Liver (tissue), 9 donors: ENCODE measurements around the gene IFIH1. TPM values are rescaled to one million over a fixed set of nuclear protein-coding genes. Genes with fewer than 3 reads are reported as not detected.

Experiments used
- DNase-seq: peaks from one replicate; pipeline ENCODE4 v3.0.0-alpha.2; 2017; ENCODE audit warnings: low spot score
- H3K27ac ChIP-seq, 2 donors: one replicate each; pipeline ENCODE4 v1.7.0; 2013; ENCODE audit warnings: inconsistent platforms in 2 of 2, low read length in 2 of 2, control low read depth in 1 of 2, low read depth in 1 of 2, mild to moderate bottlenecking in 1 of 2
- H3K27me3 ChIP-seq, 4 donors: one replicate each; pipeline versions ENCODE4 v1.6.1 to v1.7.0; 2013; ENCODE audit warnings: low read length in 3 of 4, inconsistent platforms in 1 of 4, mild to moderate bottlenecking in 1 of 4, moderate library complexity in 1 of 4; ENCODE audit not compliant: control insufficient read depth in 4 of 4, insufficient read depth in 4 of 4
- H3K36me3 ChIP-seq, 4 donors: one replicate each; pipeline versions ENCODE4 v1.6.1 to v1.7.0; 2013; ENCODE audit warnings: low read length in 3 of 4, mild to moderate bottlenecking in 3 of 4, low read depth in 1 of 4, moderate library complexity in 1 of 4; ENCODE audit not compliant: control insufficient read depth in 4 of 4, insufficient read depth in 3 of 4
- H3K4me1 ChIP-seq, 4 donors: one replicate each; pipeline versions ENCODE4 v1.6.1 to v1.7.0; 2013; ENCODE audit warnings: low read length in 3 of 4, mild to moderate bottlenecking in 3 of 4, moderate library complexity in 1 of 4; ENCODE audit not compliant: control insufficient read depth in 4 of 4, insufficient read depth in 4 of 4
- H3K4me3 ChIP-seq, 3 donors: one replicate each; pipeline versions ENCODE4 v1.6.1 to v1.7.0; 2013; ENCODE audit warnings: low read length in 3 of 3, control low read depth in 1 of 3, low read depth in 1 of 3, mild to moderate bottlenecking in 1 of 3
- H3K9ac ChIP-seq, 2 donors: one replicate each; pipeline ENCODE4 v1.7.0; 2013; ENCODE audit warnings: low read length in 2 of 2, mild to moderate bottlenecking in 2 of 2, moderate library complexity in 2 of 2, control low read depth in 1 of 2, low read depth in 1 of 2
- H3K9me3 ChIP-seq, 4 donors: one replicate each; pipeline versions ENCODE4 v1.6.1 to v1.7.0; 2013; ENCODE audit warnings: low read length in 3 of 4; ENCODE audit not compliant: control insufficient read depth in 4 of 4
- ATF3 ChIP-seq: IDR thresholded peaks from 2 replicates; pipeline ENCODE4 v1.6.1; 2016; ENCODE audit warnings: antibody characterized with exemption
- EGR1 ChIP-seq, 2 donors: IDR thresholded peaks; 2 replicates each; pipeline ENCODE4 v1.6.1; 2016 to 2018; ENCODE audit warnings: antibody characterized with exemption in 2 of 2, low read depth in 2 of 2
- FOXA2 ChIP-seq: IDR thresholded peaks from 2 replicates; pipeline ENCODE4 v1.6.1; 2016; ENCODE audit warnings: antibody characterized with exemption
- HNF4A ChIP-seq, 2 donors: conservative IDR thresholded peaks; 2 replicates each; pipeline ENCODE4 v1.6.1; 2016; ENCODE audit warnings: antibody characterized with exemption in 2 of 2, mild to moderate bottlenecking in 2 of 2
- HNF4G ChIP-seq: IDR thresholded peaks from 2 replicates; pipeline ENCODE4 v1.6.1; 2016; ENCODE audit warnings: antibody characterized with exemption
- JUND ChIP-seq, 2 donors: IDR thresholded peaks; 2 replicates each; pipeline ENCODE4 v1.6.1; 2016; ENCODE audit warnings: antibody characterized with exemption in 2 of 2
- NR2F2 ChIP-seq: IDR thresholded peaks from 2 replicates; pipeline ENCODE4 v1.6.1; 2016; ENCODE audit warnings: antibody characterized with exemption
- RAD21 ChIP-seq, 2 donors: IDR thresholded peaks; 2 replicates each; pipeline ENCODE4 v1.6.1; 2016; ENCODE audit warnings: antibody characterized with exemption in 2 of 2, mild to moderate bottlenecking in 2 of 2
- REST ChIP-seq: IDR thresholded peaks from 2 replicates; pipeline ENCODE4 v1.6.1; 2016; ENCODE audit warnings: antibody characterized with exemption, mild to moderate bottlenecking
- RXRA ChIP-seq, 2 donors: IDR thresholded peaks; 2 replicates each; pipeline ENCODE4 v1.6.1; 2017 to 2018; ENCODE audit warnings: antibody characterized with exemption in 2 of 2, mild to moderate bottlenecking in 1 of 2
- SP1 ChIP-seq: IDR thresholded peaks from 2 replicates; pipeline ENCODE4 v1.6.1; 2018; ENCODE audit warnings: antibody characterized with exemption, mild to moderate bottlenecking
- TAF1 ChIP-seq: conservative IDR thresholded peaks from 2 replicates; pipeline ENCODE4 v1.6.1; 2016; ENCODE audit warnings: antibody characterized with exemption, mild to moderate bottlenecking
- YY1 ChIP-seq: IDR thresholded peaks from 2 replicates; pipeline ENCODE4 v1.6.1; 2016; ENCODE audit warnings: antibody characterized with exemption, mild to moderate bottlenecking
- ZBTB33 ChIP-seq: IDR thresholded peaks from 2 replicates; pipeline ENCODE4 v1.6.1; 2016; ENCODE audit warnings: antibody characterized with exemption
- WGBS: extraction: QIAGEN DNeasy Blood & Tissue Kit; methylation state at CpG from one replicate; pipeline ENCODE4 v1.1.7; 2013; 5-methylcytosine and 5-hydroxymethylcytosine counted together
- polyA plus RNA-seq, 2 donors: library from polyadenylated mRNA; stranded (reverse) in 1 of 2; unstranded in 1 of 2; fragments of 200-250 nt in 1 of 2; fragments of >200 nt in 1 of 2; fragmentation: Nextera tagmentation in 1 of 2; extraction: Ambion mirVana in 1 of 2; gene quantifications; one replicate each; pipeline versions ENCODE4 v1.2.1 to v1.2.3, GENCODE V29; 2013 to 2015
- total RNA-seq, 2 donors: library from RNA; depleted of rRNA; stranded (reverse); fragments of >200 nt; gene quantifications; one replicate each; pipeline ENCODE4 v1.2.3, GENCODE V29; 2014
- donor health status: healthy.
- donor health status: healthy.
- donor health status: healthy.
- donor health status: healthy.
- donor health status: healthy.

IFIH1 gene
- total and polyA plus RNA-seq, 4 donors, result 5.5 to 13.2 (median 7.9) TPM

GRCh38 chr2:162343824-162344616 is 25.5 kb upstream of the IFIH1 start, which contains the start of gene GCA:
Gene GCA, plus strand, starts transcription at chr2:162344132. Its CDS starts 117 bp downstream, at chr2:162344249.
- WGBS, result under 1% methylated on average over 57 of the region's 57 CpGs
- H3K4me1 ChIP-seq, result peaks cover 3 to 10% (median 4%) of the 10 kb centered on the region in 4 donors

More at GRCh38 chr2:162343824-162344616, 25.5 kb upstream of the IFIH1 start, which contains the start of gene GCA:
- Histone ChIP-seq H3K36me3 (no peaks in the 10 kb centered on the region), H3K27me3 (no peaks in the 10 kb centered on the region), H3K9ac (peak within 1 kb of the TSS; percentile 1 to 57), H3K27ac (peak within 1 kb of the TSS; percentile 56 to 83), H3K4me3 (peak within 1 kb of the TSS; percentile 68 to 97 (median 78)), H3K9me3 (no peaks in the 10 kb centered on the region)
- TF ChIP-seq FOXA2, result no peak
- TF ChIP-seq TAF1, result no peak
- TF ChIP-seq REST, result no peak
- TF ChIP-seq NR2F2, result no peak
- peak; percentile 80 for TF ChIP-seq SP1
- peak; percentile 20 to 37 for TF ChIP-seq RXRA (IDR thresholded peaks at IDR 0.05)
- TF ChIP-seq HNF4A (conservative IDR thresholded peaks at IDR 0.05), result peak; percentile 18 to 22
- TF ChIP-seq HNF4G, result no peak
- TF ChIP-seq ZBTB33, result peak; percentile 98
- peak in 1 of 2 donors; percentile 23 for TF ChIP-seq EGR1 (IDR thresholded peaks at IDR 0.05; ENCODE audit: low read depth in 2 of 2)
- peak in 1 of 2 donors; percentile 42 for TF ChIP-seq RAD21 (IDR thresholded peaks at IDR 0.05)
- TF ChIP-seq JUND (IDR thresholded peaks at IDR 0.05), result no peak
- no peak for TF ChIP-seq ATF3
- peak; percentile 44 for TF ChIP-seq YY1
- peak; percentile 97 for DNase-seq
